ENCODE results near the gene CSAD.

The CSAD gene

GRCh38 chr12:53214221-53214620, 33.5 kb upstream of the CSAD start:
- no peak for DNase-seq (ENCODE audit: extremely low spot score)
- no peak for TF ChIP-seq CTCF (IDR thresholded peaks at IDR 0.05; ENCODE audit: control extremely low read depth, extremely low read depth, low read depth, missing control alignments)
- POLR2A ChIA-PET, result interaction anchor here (0.6 to 0.9 kb wide), 3 partner anchors 71 to 250 kb away, joined by 3 to 4 read pairs (median 4); partner anchors contain the start of gene AAAS
- CTCF ChIA-PET, result interaction anchor here (0.8 to 19.5 kb wide), 38 partner anchors 9 to 294 kb away, joined by 3 to 383 read pairs (median 7); partner anchors contain the start of genes AAAS, CSAD, ESPL1 and MYG1

GRCh38 chr12:53213348-53213747, 32.6 kb upstream of the CSAD start:
- CTCF ChIA-PET, result interaction anchor here (0.6 to 19.5 kb wide), 44 partner anchors 8 to 295 kb away, joined by 3 to 383 read pairs (median 6); partner anchors contain the start of genes AAAS, CSAD, ESPL1 and MYG1
- peak; percentile 91 for TF ChIP-seq CTCF (IDR thresholded peaks at IDR 0.05; ENCODE audit: control extremely low read depth, extremely low read depth, low read depth, missing control alignments)
- POLR2A ChIA-PET, result interaction anchor here (0.9 kb wide), 1 partner anchor 108 kb away, joined by 4 read pairs; the partner anchor contains the start of gene AAAS
- peak; percentile 81 for DNase-seq (ENCODE audit: extremely low spot score)

- POLR2A ChIA-PET, result no interaction called here
- no peak for TF ChIP-seq CTCF (IDR thresholded peaks at IDR 0.05; ENCODE audit: control extremely low read depth, extremely low read depth, low read depth, missing control alignments)
- no peak for DNase-seq (ENCODE audit: extremely low spot score)
- CTCF ChIA-PET, result interaction anchor here (0.8 to 19.5 kb wide), 35 partner anchors 8 to 292 kb away, joined by 3 to 383 read pairs (median 8); partner anchors contain the start of genes AAAS, CSAD, ESPL1 and MYG1
Observed at GRCh38 chr12:53212931-53213330, 32.2 kb upstream of the CSAD start.

- DNase-seq (ENCODE audit: extremely low spot score), result no peak
- ChIA-PET CTCF (interaction anchor here (0.8 to 19.5 kb wide), 32 partner anchors 8 to 546 kb away, joined by 3 to 383 read pairs (median 6); partner anchors contain the start of genes AAAS, CSAD, ESPL1 and MYG1), POLR2A (interaction anchor here (1.2 kb wide), 1 partner anchor 56 kb away, joined by 3 read pairs; the partner anchor contains the start of gene ESPL1)
- TF ChIP-seq CTCF (IDR thresholded peaks at IDR 0.05; ENCODE audit: control extremely low read depth, extremely low read depth, low read depth, missing control alignments), result peak; percentile 49
Observed at GRCh38 chr12:53211476-53212381, 31.0 kb upstream of the CSAD start.

GRCh38 chr12:53210843-53211242, 30.1 kb upstream of the CSAD start:
- POLR2A ChIA-PET, result interaction anchor here (1.2 kb wide), 1 partner anchor 57 kb away, joined by 3 read pairs; the partner anchor contains the start of gene ESPL1
- CTCF ChIA-PET, result interaction anchor here (0.7 to 19.5 kb wide), 21 partner anchors 9 to 547 kb away, joined by 3 to 383 read pairs (median 6); partner anchors contain the start of genes AAAS, CSAD, ESPL1 and MYG1
- no peak for TF ChIP-seq CTCF (IDR thresholded peaks at IDR 0.05; ENCODE audit: control extremely low read depth, extremely low read depth, low read depth, missing control alignments)
- DNase-seq (ENCODE audit: extremely low spot score), result no peak

GRCh38 chr12:53208877-53209463, 28.2 kb upstream of the CSAD start:
- TF ChIP-seq CTCF (IDR thresholded peaks at IDR 0.05; ENCODE audit: control extremely low read depth, extremely low read depth, low read depth, missing control alignments), result no peak
- ChIA-PET POLR2A (interaction anchor here (0.5 to 1.1 kb wide), 2 partner anchors 86 to 112 kb away, joined by 3 read pairs; partner anchors contain the start of gene PFDN5), CTCF (interaction anchor here (0.7 to 19.5 kb wide), 19 partner anchors 8 to 212 kb away, joined by 3 to 383 read pairs (median 3); partner anchors contain the start of genes AAAS, CSAD, ESPL1 and MYG1)
- peak; percentile 72 for DNase-seq (ENCODE audit: extremely low spot score)
